Caco-2 (cell line): ENCODE data around the gene SIGLEC15. TPM values are rescaled to one million over a fixed set of nuclear protein-coding genes. Genes with fewer than 3 reads are reported as not detected.

Experiments
- BruUV-seq: library from RNA; stranded (reverse); fragments of 400-500 nt; replicated peaks from 2 replicates; lab custom pipeline; 2021; lab: Mats Ljungman, UMichigan
- CTCF ChIA-PET: fragments of 300-600 bp; sonication (Branson Sonifier 250); formaldehyde crosslinking; loops from one replicate; lab custom pipeline; 2022; ENCODE audit warnings: antibody characterized with exemption; lab: Charles Lee
- POLR2A ChIA-PET: fragments of 300-600 bp; sonication (Branson Sonifier 250); formaldehyde crosslinking; loops from one replicate; lab custom pipeline; 2022; ENCODE audit warnings: antibody characterized with exemption; lab: Charles Lee
- DNase-seq, 2 experiments: peaks; one replicate each; pipeline versions ENCODE4 v3.0.0 to v3.0.0-alpha.2; 2020 to 2022
- H3K27me3 ChIP-seq: replicated peaks from 2 replicates; pipeline ENCODE4 v1.6.0; 2011; ENCODE audit warnings: low read length; ENCODE audit not compliant: control insufficient read depth, insufficient read depth
- H3K36me3 ChIP-seq: 2 replicates; pipeline ENCODE4 v1.5.1; 2011; ENCODE audit warnings: low read length; ENCODE audit not compliant: control insufficient read depth, insufficient read depth
- H3K4me1 ChIP-seq: fragments of 250-450 bp; sonication (Bioruptor Pico); 2 replicates; pipeline ENCODE4 v1.5.1; 2020; ENCODE audit warnings: mild to moderate bottlenecking
- H3K4me3 ChIP-seq: 2 replicates; pipeline ENCODE4 v1.5.1; 2011; ENCODE audit warnings: low read depth, mild to moderate bottlenecking, control low read depth, low read length
- H3K9me3 ChIP-seq: fragments of 250-450 bp; sonication (Bioruptor Pico); 2 replicates; pipeline ENCODE4 v1.5.1; 2020; ENCODE audit warnings: mild to moderate bottlenecking, moderate library complexity
- H3K27ac Mint-ChIP-seq: one replicate; pipeline ENCODE4 v1.8.0; 2022; ENCODE audit warnings: mixed read lengths; ENCODE audit not compliant: unreplicated experiment
- H3K27me3 Mint-ChIP-seq: one replicate; pipeline ENCODE4 v1.8.0; 2022; ENCODE audit warnings: mixed read lengths; ENCODE audit not compliant: insufficient read depth, unreplicated experiment
- H3K36me3 Mint-ChIP-seq: one replicate; pipeline ENCODE4 v1.8.0; 2022; ENCODE audit warnings: mild to moderate bottlenecking, mixed read lengths; ENCODE audit not compliant: insufficient read depth, unreplicated experiment
- H3K4me1 Mint-ChIP-seq: one replicate; pipeline ENCODE4 v1.8.0; 2022; ENCODE audit warnings: low read depth, mixed read lengths; ENCODE audit not compliant: unreplicated experiment
- H3K4me3 Mint-ChIP-seq: one replicate; pipeline ENCODE4 v1.8.0; 2022; ENCODE audit warnings: mild to moderate bottlenecking, moderate library complexity, mixed read lengths; ENCODE audit not compliant: unreplicated experiment
- H3K9me3 Mint-ChIP-seq: one replicate; pipeline ENCODE4 v1.8.0; 2022; ENCODE audit warnings: mixed read lengths; ENCODE audit not compliant: unreplicated experiment
- CTCF ChIP-seq, 2 experiments: fragments of 200-600 bp in 1 of 2; IDR thresholded peaks; 1 replicate in 1 of 2; 2 replicates in 1 of 2; pipeline versions ENCODE4 v1.5.1 to v1.8.0; 2011 to 2022; ENCODE audit warnings: antibody characterized with exemption in 1 of 2, control low read depth in 1 of 2, inconsistent platforms in 1 of 2, low read depth in 1 of 2, low read length in 1 of 2, mild to moderate bottlenecking in 1 of 2, moderate library complexity in 1 of 2; ENCODE audit not compliant: insufficient read depth in 1 of 2, severe bottlenecking in 1 of 2, unreplicated experiment in 1 of 2
- intact Hi-C: fragments of 100-400 bp; cut with micrococcal nuclease; formaldehyde crosslinking; loops from one replicate; pipeline ENCODE4 v1.10.0; 2022; ENCODE audit not compliant: unreplicated experiment
- total RNA-seq: library from RNA; stranded (reverse); gene quantifications from 2 replicates; pipeline ENCODE4 v1.2.3, GENCODE V29; 2022

SIGLEC15 gene
- total RNA-seq, 1 experiment from 2014 or later, result not detected

- BruUV-seq, result no TSS peak
- POLR2A ChIA-PET, result no interaction called here
Observed at GRCh38 chr18:45843019-45843418, 17.5 kb downstream of the SIGLEC15 start.

DNA sequence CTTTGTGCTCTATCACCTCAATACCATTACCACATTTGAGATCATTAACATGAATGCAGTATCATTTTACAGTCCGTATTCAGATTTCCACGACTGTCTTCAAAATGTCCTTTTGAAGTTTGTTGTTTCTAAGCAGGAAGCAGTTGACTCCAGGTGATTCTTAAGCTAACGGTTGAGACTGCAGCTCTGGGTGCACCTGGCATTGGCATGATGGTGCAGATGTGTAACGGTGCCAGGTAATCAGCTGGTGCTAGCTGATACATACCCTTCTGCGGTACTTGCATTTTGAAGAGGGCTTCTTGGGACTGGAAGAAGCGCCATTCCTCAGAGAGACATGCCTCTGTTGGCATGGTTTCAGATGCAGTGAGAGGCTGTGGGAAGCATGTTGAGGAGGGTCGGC is 19.5 kb downstream of the SIGLEC15 start:
- no peaks in the 10 kb centered on the region; the same call in 1 of the 2 replicates for H3K36me3 ChIP-seq
- Mint-ChIP-seq H3K9me3 (no peaks in the 10 kb centered on the region), H3K36me3 (no peaks in the 10 kb centered on the region), H3K27me3 (no peaks in the 10 kb centered on the region), H3K4me1 (no peaks in the 10 kb centered on the region), H3K27ac (no peak overlapping the region), H3K4me3 (no peak overlapping the region)
- intact Hi-C loops, result no loop called here
- H3K4me1 ChIP-seq, result no peaks in the 10 kb centered on the region
- no peak for TF ChIP-seq CTCF (IDR thresholded peaks at IDR 0.05; ENCODE audit: insufficient read depth in 1 of 2, low read depth in 1 of 2, low read length in 1 of 2, severe bottlenecking in 1 of 2, unreplicated experiment in 1 of 2)
- BruUV-seq, result no TSS peak
- H3K27me3 ChIP-seq, result no peaks in the 10 kb centered on the region
- DNase-seq, result no peak
- no peak overlapping the region for H3K4me3 ChIP-seq
- no peaks in the 10 kb centered on the region for H3K9me3 ChIP-seq
- ChIA-PET POLR2A (no interaction called here), CTCF (no interaction called here)

More at GRCh38 chr18:45843019-45843418, 17.5 kb downstream of the SIGLEC15 start:
- CTCF ChIA-PET, result no interaction called here
- Histone ChIP-seq H3K27me3 (no peaks in the 10 kb centered on the region), H3K36me3 (no peaks in the 10 kb centered on the region), H3K4me3 (no peak overlapping the region), H3K9me3 (no peaks in the 10 kb centered on the region), H3K4me1 (no peaks in the 10 kb centered on the region)
- H3K4me3 Mint-ChIP-seq, result no peak overlapping the region
- H3K27ac Mint-ChIP-seq, result no peak overlapping the region
- no peaks in the 10 kb centered on the region for H3K9me3 Mint-ChIP-seq
- intact Hi-C loops, result no loop called here
- DNase-seq, result no peak
- H3K36me3 Mint-ChIP-seq, result no peaks in the 10 kb centered on the region
- no peaks in the 10 kb centered on the region for H3K4me1 Mint-ChIP-seq
- no peak for TF ChIP-seq CTCF (IDR thresholded peaks at IDR 0.05; ENCODE audit: insufficient read depth in 1 of 2, low read depth in 1 of 2, low read length in 1 of 2, severe bottlenecking in 1 of 2, unreplicated experiment in 1 of 2)
- H3K27me3 Mint-ChIP-seq, result no peaks in the 10 kb centered on the region

- no TSS peak for BruUV-seq
- Histone ChIP-seq H3K4me1 (no peaks in the 10 kb centered on the region), H3K9me3 (no peaks in the 10 kb centered on the region), H3K4me3 (no peak overlapping the region), H3K27me3 (no peaks in the 10 kb centered on the region), H3K36me3 (no peaks in the 10 kb centered on the region; the same call in 1 of the 2 replicates)
- intact Hi-C loops, result no loop called here
- Mint-ChIP-seq H3K27me3 (no peaks in the 10 kb centered on the region), H3K4me3 (no peak overlapping the region), H3K27ac (no peak overlapping the region), H3K36me3 (no peaks in the 10 kb centered on the region), H3K4me1 (no peaks in the 10 kb centered on the region), H3K9me3 (no peaks in the 10 kb centered on the region)
- no peak for TF ChIP-seq CTCF (IDR thresholded peaks at IDR 0.05; ENCODE audit: insufficient read depth in 1 of 2, low read depth in 1 of 2, low read length in 1 of 2, severe bottlenecking in 1 of 2, unreplicated experiment in 1 of 2)
- POLR2A ChIA-PET, result no interaction called here
- DNase-seq, result no peak
- CTCF ChIA-PET, result no interaction called here
Observed at GRCh38 chr18:45845410-45845809, 19.9 kb downstream of the SIGLEC15 start.
